IPS-15b (cell line): ENCODE data around the gene NUP62.
"Not testable (repeated sequence)": the region's sequence is repeated elsewhere in the genome, so short reads cannot be mapped to it uniquely, and the experiment has no call there.

ENCODE experiments used
- H3K27me3 ChIP-seq: one replicate; pipeline ENCODE4 v1.6.1; 2013; ENCODE audit warnings: low read length; ENCODE audit not compliant: control insufficient read depth, insufficient read depth
- H3K36me3 ChIP-seq: one replicate; pipeline ENCODE4 v1.6.1; 2013; ENCODE audit warnings: low read length; ENCODE audit not compliant: control insufficient read depth, insufficient read depth
- H3K4me1 ChIP-seq: one replicate; pipeline ENCODE4 v1.6.1; 2013; ENCODE audit warnings: mild to moderate bottlenecking, low read length; ENCODE audit not compliant: control insufficient read depth, insufficient read depth
- H3K4me3 ChIP-seq: one replicate; pipeline ENCODE4 v1.5.1; 2013; ENCODE audit warnings: low read depth, low read length
- H3K9ac ChIP-seq: one replicate; pipeline ENCODE4 v1.6.1; 2013; ENCODE audit warnings: low read depth, mild to moderate bottlenecking, low read length
- H3K9me3 ChIP-seq: one replicate; pipeline ENCODE4 v1.6.1; 2013; ENCODE audit warnings: mild to moderate bottlenecking, low read length; ENCODE audit not compliant: control insufficient read depth, insufficient read depth

The NUP62 gene, protein sequence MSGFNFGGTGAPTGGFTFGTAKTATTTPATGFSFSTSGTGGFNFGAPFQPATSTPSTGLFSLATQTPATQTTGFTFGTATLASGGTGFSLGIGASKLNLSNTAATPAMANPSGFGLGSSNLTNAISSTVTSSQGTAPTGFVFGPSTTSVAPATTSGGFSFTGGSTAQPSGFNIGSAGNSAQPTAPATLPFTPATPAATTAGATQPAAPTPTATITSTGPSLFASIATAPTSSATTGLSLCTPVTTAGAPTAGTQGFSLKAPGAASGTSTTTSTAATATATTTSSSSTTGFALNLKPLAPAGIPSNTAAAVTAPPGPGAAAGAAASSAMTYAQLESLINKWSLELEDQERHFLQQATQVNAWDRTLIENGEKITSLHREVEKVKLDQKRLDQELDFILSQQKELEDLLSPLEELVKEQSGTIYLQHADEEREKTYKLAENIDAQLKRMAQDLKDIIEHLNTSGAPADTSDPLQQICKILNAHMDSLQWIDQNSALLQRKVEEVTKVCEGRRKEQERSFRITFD

DNA sequence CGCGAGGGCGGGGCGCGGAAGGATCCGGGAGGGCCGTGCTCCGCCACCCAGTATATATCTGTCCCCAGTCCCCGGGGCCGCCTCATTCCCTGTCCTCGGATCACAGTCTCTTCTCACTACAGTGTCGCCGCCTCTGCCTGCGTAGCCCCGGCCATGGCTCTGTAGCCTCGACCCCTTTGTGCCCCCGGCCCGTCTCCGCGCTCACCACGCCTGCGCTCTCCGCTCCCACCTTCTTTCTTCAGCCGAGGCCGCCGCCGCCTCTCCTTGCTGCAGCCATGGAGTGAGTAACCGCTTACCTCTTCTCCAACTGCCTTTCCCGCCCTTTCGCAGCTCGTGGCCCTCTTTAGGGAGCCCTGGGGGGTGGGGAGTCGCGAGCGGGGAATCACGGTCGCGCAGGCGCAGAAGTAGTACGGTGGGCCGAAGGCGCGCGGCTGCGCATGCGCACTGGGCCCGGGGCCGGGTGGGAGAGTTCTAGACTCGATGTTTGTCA, at the start of gene NUP62, which contains the start of gene ATF5:
Gene NUP62, minus strand, starts transcription at position 384 of the 490 bp plus-strand sequence. CDS start 19,697 bp downstream, outside the sequence.
Gene ATF5, plus strand, starts transcription at position 85 of the 490 bp plus-strand sequence. CDS start 1,646 bp downstream, outside the sequence.
- H3K9me3 ChIP-seq, result no peaks in the 10 kb centered on the region
- H3K4me3 ChIP-seq, result peak within 1 kb of the TSS; percentile 90
- H3K9ac ChIP-seq, result peak within 1 kb of the TSS; percentile 97
- no peaks in the 10 kb centered on the region for H3K27me3 ChIP-seq
- peaks cover 23% of the 10 kb centered on the region for H3K36me3 ChIP-seq
- peaks cover 4% of the 10 kb centered on the region for H3K4me1 ChIP-seq

DNA sequence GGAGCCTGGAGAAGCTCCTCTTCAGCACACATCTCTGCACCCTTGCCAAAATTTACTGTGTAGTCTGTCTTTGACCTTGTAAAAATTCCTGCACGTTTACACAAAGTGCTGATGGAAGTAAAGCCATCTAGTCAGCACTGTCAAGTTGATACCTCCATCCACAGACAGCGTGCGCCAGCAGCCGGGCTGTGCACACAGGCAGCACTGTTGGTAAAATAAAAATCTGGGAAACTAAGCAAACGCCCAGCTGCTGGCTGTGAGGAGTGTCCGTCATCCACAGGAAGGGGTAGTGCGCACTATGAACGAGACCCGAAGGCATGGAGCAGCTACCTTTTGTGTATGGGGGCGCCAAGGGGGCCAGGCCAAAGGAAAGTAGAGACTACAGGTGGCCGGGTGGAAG, 49.0 kb upstream of the NUP62 start:
- H3K9ac ChIP-seq, result no peak overlapping the region
- H3K4me1 ChIP-seq, result no peaks in the 10 kb centered on the region
- H3K27me3 ChIP-seq, result no peaks in the 10 kb centered on the region
- no peaks in the 10 kb centered on the region for H3K36me3 ChIP-seq
- no peaks in the 10 kb centered on the region for H3K9me3 ChIP-seq
- no peak overlapping the region for H3K4me3 ChIP-seq

DNA sequence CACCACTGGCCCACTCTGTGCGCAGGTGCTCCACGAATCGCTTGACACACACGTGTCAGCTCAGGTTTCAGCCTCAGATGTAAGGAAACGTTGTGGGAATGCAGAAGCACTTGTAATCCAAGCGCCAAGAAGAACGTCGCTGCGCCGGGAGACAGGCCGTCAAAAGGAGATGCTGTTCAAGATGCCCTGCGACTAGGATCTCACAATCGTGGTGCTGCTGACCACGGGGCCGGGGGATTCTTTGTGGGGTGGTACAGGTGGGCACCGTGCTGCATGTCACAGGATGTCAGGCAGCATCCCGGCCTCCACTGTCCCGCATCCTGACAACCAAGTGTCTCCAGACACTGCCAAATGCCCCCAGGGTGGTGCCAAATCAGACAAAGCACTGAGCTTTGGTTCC, 48.6 kb upstream of the NUP62 start:
- Histone ChIP-seq H3K9me3 (no peaks in the 10 kb centered on the region), H3K36me3 (no peaks in the 10 kb centered on the region), H3K4me1 (no peaks in the 10 kb centered on the region), H3K27me3 (no peaks in the 10 kb centered on the region), H3K4me3 (no peak overlapping the region), H3K9ac (no peak overlapping the region)

DNA sequence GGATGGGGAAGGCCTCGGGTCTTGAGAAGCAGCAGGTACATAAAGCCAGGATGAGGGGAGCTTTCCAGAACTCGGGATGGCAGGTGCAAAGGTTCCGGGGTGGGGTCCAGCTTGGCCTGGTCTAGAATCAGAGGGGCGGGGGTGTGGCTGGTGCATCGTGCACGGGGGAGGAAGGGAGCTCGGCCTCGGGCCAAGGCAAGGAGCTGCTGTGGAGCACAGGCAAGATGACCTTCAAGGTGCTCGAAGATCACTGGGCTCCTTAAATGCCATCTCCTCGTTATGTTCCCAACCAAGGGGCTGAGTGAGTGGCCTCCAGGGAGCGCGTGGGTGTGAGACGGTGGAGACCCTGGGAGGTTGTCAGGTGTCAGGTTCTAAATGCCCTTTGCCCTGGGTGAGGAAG, 47.8 kb upstream of the NUP62 start:
- no peaks in the 10 kb centered on the region for H3K9me3 ChIP-seq
- no peaks in the 10 kb centered on the region for H3K36me3 ChIP-seq
- no peaks in the 10 kb centered on the region for H3K4me1 ChIP-seq
- no peak overlapping the region for H3K9ac ChIP-seq
- H3K27me3 ChIP-seq, result no peaks in the 10 kb centered on the region
- no peak overlapping the region for H3K4me3 ChIP-seq

DNA sequence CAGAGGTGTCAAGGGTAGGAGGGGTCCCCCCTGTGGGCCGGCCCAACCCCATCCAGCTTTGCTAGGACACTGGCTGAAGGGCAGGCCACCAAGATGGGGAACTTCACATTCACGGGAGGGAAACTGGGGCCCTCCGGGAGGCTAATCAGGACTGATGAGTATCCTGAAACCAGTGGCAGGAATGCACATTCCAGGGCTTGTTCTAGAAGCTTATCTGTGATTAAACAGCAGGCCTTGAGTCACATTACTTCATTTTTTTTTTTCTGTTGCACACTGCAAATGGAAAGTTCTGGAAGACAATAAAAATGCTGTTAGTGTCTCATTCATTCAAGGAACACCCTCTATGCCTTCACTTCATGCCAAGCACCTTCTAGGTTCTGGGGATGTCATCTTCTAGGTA, 47.2 kb upstream of the NUP62 start:
- no peaks in the 10 kb centered on the region for H3K36me3 ChIP-seq
- H3K9me3 ChIP-seq, result no peaks in the 10 kb centered on the region
- H3K9ac ChIP-seq, result no peak overlapping the region
- H3K4me3 ChIP-seq, result no peak overlapping the region
- no peaks in the 10 kb centered on the region for H3K27me3 ChIP-seq
- no peaks in the 10 kb centered on the region for H3K4me1 ChIP-seq

DNA sequence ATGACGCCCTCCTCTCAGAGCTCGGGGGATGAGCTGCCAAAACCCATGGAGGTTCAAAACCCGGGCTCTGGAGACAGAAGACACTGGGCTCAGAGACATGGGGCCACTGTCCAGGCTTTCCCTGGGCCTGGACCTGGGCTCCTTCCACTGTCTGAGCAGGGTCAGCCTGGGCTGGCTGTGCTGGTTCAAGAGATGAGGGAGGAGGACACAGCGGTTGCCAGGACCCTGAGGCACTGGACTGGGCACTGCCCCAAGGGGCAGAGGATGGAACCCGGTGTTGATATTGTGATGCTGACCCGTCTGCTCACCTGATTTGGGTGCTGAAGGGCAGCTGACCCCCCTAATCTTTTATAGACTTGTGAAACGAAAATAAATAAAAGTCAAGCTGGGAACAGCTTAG, 45.7 kb upstream of the NUP62 start:
- H3K9ac ChIP-seq, result no peak overlapping the region

DNA sequence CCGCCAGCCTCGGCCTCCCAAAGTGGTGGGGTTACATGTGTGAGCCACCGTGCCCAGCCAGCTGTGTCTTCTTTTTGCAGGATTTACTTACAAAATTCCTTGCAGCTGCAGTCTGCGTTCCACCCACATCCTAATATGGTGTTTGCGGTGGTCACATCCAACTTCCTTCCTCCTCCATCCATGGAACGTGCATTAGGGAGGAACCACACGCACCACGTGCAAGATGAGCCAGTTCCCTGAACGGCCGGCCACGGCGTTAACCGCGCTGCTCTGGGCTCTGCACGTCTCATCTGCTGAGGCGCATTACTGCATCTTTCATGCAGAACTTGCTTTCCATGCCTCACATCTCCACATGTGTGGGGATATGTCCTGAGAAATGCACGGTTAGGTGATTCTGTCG, 44.7 kb upstream of the NUP62 start:
- no peaks in the 10 kb centered on the region for H3K9me3 ChIP-seq
- no peaks in the 10 kb centered on the region for H3K27me3 ChIP-seq
- H3K4me3 ChIP-seq, result no peak overlapping the region
- H3K36me3 ChIP-seq, result no peaks in the 10 kb centered on the region
- H3K9ac ChIP-seq, result no peak overlapping the region
- H3K4me1 ChIP-seq, result no peaks in the 10 kb centered on the region

More for the DNA sequence above, 45.7 kb upstream of the NUP62 start:
- Histone ChIP-seq H3K4me3 (no peak overlapping the region), H3K36me3 (no peaks in the 10 kb centered on the region), H3K27me3 (no peaks in the 10 kb centered on the region), H3K9me3 (no peaks in the 10 kb centered on the region), H3K4me1 (no peaks in the 10 kb centered on the region)

DNA sequence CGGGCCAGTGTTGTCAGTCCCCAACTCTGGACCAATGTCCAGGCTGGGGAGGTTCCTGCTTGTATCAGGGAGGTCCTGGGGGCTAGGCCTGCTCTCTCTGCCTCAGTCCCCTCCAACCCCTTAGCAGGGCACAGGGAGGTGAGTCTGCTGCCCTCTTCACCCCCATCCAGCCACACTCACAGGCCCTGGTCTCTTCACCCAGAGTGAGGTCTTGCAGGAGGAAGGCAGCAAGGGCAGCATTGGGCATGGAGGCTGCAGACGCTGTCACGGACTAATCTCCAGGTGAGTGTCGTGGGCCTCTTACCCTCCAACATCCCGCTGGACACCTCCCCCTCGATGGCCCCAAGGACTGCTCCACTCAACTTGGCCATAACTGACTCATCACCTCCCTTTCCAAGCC, 43.5 kb upstream of the NUP62 start:
- no peaks in the 10 kb centered on the region for H3K4me1 ChIP-seq
- H3K9ac ChIP-seq, result no peak overlapping the region
- no peaks in the 10 kb centered on the region for H3K9me3 ChIP-seq
- H3K27me3 ChIP-seq, result no peaks in the 10 kb centered on the region
- H3K36me3 ChIP-seq, result no peaks in the 10 kb centered on the region
- no peak overlapping the region for H3K4me3 ChIP-seq

DNA sequence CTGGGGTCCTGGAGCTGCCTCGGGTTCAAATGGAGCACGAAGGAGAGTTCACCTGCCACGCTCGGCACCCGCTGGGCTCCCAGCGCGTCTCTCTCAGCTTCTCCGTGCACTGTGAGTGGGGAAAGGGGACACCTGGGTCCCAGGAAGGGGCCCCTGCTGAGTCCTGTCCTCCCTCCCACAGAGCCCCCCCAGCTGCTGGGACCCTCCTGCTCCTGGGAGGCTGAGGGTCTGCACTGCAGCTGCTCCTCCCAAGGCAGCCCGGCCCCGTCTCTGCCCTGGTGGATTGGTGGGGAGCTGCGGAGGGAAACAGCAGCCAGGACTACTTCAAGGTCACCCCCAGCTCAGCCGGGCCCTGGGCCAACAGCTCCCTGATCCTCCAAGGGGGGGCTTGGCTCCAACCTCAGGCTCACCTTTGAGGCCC, 42.7 kb upstream of the NUP62 start:
- Histone ChIP-seq H3K4me1 (no peaks in the 10 kb centered on the region), H3K9ac (no peak overlapping the region)

DNA sequence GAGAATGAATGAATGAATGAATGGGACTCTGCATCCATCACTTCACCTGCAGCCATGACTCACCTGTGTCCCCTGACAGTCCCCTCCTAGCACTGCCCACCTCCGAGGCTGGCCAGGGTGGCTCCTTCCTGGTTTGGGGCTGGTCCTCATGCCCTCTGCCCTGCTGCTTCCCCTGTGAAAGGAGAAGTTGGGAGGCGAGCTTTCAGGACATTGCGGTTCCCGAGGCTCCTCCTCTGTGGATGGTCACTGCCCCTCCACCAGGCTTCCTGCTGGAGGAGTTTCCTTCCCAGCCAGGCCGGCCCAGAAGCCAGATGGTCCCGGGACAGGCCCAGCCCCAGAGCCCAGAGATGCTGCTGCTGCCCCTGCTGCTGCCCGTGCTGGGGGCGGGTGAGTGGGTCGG, 40.1 kb upstream of the NUP62 start:
- not testable (repeated sequence) for H3K9ac ChIP-seq, H3K36me3 ChIP-seq, H3K4me3 ChIP-seq, H3K27me3 ChIP-seq, H3K9me3 ChIP-seq, H3K4me1 ChIP-seq

More for the DNA sequence above, 42.7 kb upstream of the NUP62 start:
- no peak overlapping the region for H3K4me3 ChIP-seq
- H3K9me3 ChIP-seq, result no peaks in the 10 kb centered on the region
- H3K36me3 ChIP-seq, result no peaks in the 10 kb centered on the region
- H3K27me3 ChIP-seq, result no peaks in the 10 kb centered on the region

DNA sequence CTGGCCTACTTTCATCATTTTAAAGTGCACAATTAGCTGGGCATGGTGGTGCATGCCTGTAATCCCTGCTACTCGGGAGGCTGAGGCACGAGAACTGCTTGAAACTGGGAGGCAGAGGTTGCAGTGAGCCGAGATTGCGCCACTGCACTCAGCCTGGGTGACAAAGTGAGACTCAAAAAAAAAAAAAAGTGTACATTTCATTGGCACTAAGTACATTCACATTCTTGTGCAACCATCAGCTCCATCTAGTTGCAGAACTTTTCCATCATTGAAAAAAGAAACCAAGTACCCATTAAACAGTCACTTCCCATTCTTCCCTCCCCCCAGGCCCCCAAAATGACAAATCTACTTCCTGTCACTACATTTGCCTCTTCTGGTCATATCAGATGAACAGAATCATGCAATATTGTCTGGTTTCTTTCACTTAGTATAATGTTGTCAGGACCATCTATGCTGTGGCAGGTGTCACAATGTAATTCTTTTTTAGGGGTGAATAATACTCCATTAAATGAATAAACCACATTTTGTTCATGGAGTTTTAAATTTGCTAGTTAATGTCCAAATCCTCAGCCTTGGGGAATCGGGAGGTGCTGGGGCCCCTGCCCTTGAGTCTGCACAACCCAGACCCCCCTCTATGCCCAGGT, 39.1 kb upstream of the NUP62 start:
- Histone ChIP-seq H3K4me3 (no peak overlapping the region), H3K9me3 (no peaks in the 10 kb centered on the region), H3K27me3 (no peaks in the 10 kb centered on the region), H3K9ac (no peak overlapping the region), H3K36me3 (no peaks in the 10 kb centered on the region), H3K4me1 (no peaks in the 10 kb centered on the region)

DNA sequence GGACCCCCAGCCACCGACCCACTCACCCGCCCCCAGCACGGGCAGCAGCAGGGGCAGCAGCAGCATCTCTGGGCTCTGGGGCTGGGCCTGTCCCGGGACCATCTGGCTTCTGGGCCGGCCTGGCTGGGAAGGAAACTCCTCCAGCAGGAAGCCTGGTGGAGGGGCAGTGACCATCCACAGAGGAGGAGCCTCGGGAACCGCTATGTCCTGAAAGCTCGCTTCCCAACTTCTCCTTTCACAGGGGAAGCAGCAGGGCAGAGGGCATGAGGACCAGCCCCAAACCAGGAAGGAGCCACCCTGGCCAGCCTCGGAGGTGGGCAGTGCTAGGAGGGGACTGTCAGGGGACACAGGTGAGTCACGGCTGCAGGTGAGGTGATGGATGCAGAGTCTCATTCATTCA, 31.7 kb upstream of the NUP62 start, which contains the start of gene SIGLEC11:
Gene SIGLEC11, minus strand, starts transcription at position 193 of the 400 bp plus-strand sequence. Its CDS starts 91 bp downstream, at position 102.
- H3K9ac ChIP-seq, H3K9me3 ChIP-seq, H3K36me3 ChIP-seq, H3K27me3 ChIP-seq, H3K4me1 ChIP-seq, H3K4me3 ChIP-seq: not testable (repeated sequence)
